ENCODE results near the gene CHMP5.

CHMP5 gene

DNA sequence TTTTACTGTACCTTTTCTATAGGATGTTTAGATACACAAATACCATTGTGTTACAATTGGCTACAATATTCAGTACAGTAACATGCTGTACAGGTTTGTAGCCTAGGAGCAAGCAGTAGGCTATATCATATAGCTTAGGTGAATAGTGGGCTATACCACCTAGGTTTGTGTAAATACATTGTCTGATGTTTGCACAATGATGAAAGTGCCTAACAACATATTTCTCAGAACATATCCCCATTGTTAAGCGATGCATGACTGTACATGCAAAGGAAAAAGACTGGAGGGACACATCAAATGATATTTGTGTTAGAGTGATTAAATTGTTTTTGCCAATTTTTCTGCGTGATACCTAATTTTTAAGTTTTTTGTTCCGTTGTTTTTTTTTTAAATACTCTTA lies 5.3 kb downstream of the CHMP5 start:
- no peaks in the 10 kb centered on the region for H4K20me1 ChIP-seq
- H3K4me1 ChIP-seq, result peaks cover 24% of the 10 kb centered on the region
- no peak overlapping the region for H3K9ac ChIP-seq
- H3K27ac ChIP-seq, result no peak overlapping the region
- TF ChIP-seq Cebpa-rat (IDR thresholded peaks at IDR 0.05), result no peak
- H3K4me3 ChIP-seq, result no peak overlapping the region
- no peaks in the 10 kb centered on the region for H3K27me3 ChIP-seq
- H3K9me3 ChIP-seq, result no peaks in the 10 kb centered on the region
- H3K4me2 ChIP-seq, result no peak overlapping the region
- peaks cover 87% of the 10 kb centered on the region for H3K36me3 ChIP-seq

GRCh38 chr9:33272061-33272460 lies 7.2 kb downstream of the CHMP5 start:
- H4K20me1 ChIP-seq, result no peaks in the 10 kb centered on the region
- no peak overlapping the region for H3K4me2 ChIP-seq
- H3K4me1 ChIP-seq, result peaks cover 6% of the 10 kb centered on the region; the same call in 1 of the 2 replicates
- no peak overlapping the region for H3K27ac ChIP-seq
- H3K9me3 ChIP-seq, result no peaks in the 10 kb centered on the region
- H3K36me3 ChIP-seq, result peaks cover 95% of the 10 kb centered on the region
- H3K4me3 ChIP-seq, result no peak overlapping the region
- no peaks in the 10 kb centered on the region for H3K27me3 ChIP-seq
- no peak for TF ChIP-seq Cebpa-rat (IDR thresholded peaks at IDR 0.05)
- H3K9ac ChIP-seq, result no peak overlapping the region

- peaks cover 95% of the 10 kb centered on the region for H3K36me3 ChIP-seq
- no peak overlapping the region for H3K27ac ChIP-seq
- H3K9me3 ChIP-seq, result no peaks in the 10 kb centered on the region
- H3K27me3 ChIP-seq, result no peaks in the 10 kb centered on the region
- H3K4me3 ChIP-seq, result no peak overlapping the region
- no peaks in the 10 kb centered on the region for H3K4me1 ChIP-seq
- no peak overlapping the region for H3K9ac ChIP-seq
- TF ChIP-seq Cebpa-rat (IDR thresholded peaks at IDR 0.05), result no peak
- H4K20me1 ChIP-seq, result no peaks in the 10 kb centered on the region
- no peak overlapping the region for H3K4me2 ChIP-seq
These were observed 8.6 kb downstream of the CHMP5 start for GRCh38 chr9:33273266-33273971.

- no peak overlapping the region for H3K27ac ChIP-seq
- H3K27me3 ChIP-seq, result no peaks in the 10 kb centered on the region
- H3K4me2 ChIP-seq, result no peak overlapping the region
- H3K36me3 ChIP-seq, result peaks cover 95% of the 10 kb centered on the region
- no peaks in the 10 kb centered on the region for H3K9me3 ChIP-seq
- TF ChIP-seq Cebpa-rat (IDR thresholded peaks at IDR 0.05), result no peak
- H4K20me1 ChIP-seq, result no peaks in the 10 kb centered on the region
- no peaks in the 10 kb centered on the region for H3K4me1 ChIP-seq
- H3K9ac ChIP-seq, result no peak overlapping the region
- H3K4me3 ChIP-seq, result no peak overlapping the region
These were observed 9.1 kb downstream of the CHMP5 start for GRCh38 chr9:33273972-33274328.

- Histone ChIP-seq H3K9me3 (no peaks in the 10 kb centered on the region), H3K27me3 (no peaks in the 10 kb centered on the region), H3K4me1 (no peaks in the 10 kb centered on the region), H3K9ac (no peak overlapping the region), H3K36me3 (peaks cover 90% of the 10 kb centered on the region), H3K4me3 (no peak overlapping the region), H3K4me2 (no peak overlapping the region), H4K20me1 (no peaks in the 10 kb centered on the region), H3K27ac (no peak overlapping the region)
- TF ChIP-seq Cebpa-rat (IDR thresholded peaks at IDR 0.05), result no peak
These were observed 12.6 kb downstream of the CHMP5 start for GRCh38 chr9:33277484-33277883.

- no peaks in the 10 kb centered on the region for H3K27me3 ChIP-seq
These were observed 20.7 kb downstream of the CHMP5 start for GRCh38 chr9:33285502-33285901.

DNA sequence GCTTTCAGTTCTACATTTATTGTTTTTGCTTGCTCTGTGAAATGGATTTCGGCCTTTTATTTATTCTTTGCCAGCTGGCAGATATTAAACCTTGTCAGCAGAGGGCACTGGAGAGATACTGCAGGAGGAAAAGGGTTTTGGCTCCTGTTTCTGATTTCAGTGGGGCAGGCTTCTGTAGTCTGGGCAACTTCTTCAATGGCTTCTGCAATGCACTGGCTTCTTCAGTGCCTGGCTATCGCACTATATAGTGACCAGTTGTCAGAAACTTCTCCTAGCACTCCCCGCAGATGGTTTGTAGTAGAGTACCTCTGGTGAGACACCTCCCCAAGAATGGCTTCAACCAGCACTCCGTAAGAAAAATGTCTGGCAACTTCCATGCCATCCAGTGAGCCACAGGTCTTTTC lies 22.2 kb downstream of the CHMP5 start:
- Histone ChIP-seq H3K27me3 (no peaks in the 10 kb centered on the region), H3K36me3 (peaks cover 17% of the 10 kb centered on the region), H3K9ac (peak overlapping the region; percentile 53; the same call in 1 of the 2 replicates), H3K4me1 (peaks cover 59% of the 10 kb centered on the region), H3K27ac (peak overlapping the region; percentile 99; the same call in 1 of the 2 replicates), H3K4me3 (no peak overlapping the region), H4K20me1 (no peaks in the 10 kb centered on the region), H3K9me3 (no peaks in the 10 kb centered on the region), H3K4me2 (peak overlapping the region; percentile 60)
- no peak for TF ChIP-seq Cebpa-rat (IDR thresholded peaks at IDR 0.05)

More at GRCh38 chr9:33285502-33285901, 20.7 kb downstream of the CHMP5 start:
- peaks cover 21% of the 10 kb centered on the region for H3K36me3 ChIP-seq
- peak overlapping the region; percentile 44 for H3K4me2 ChIP-seq
- no peak for TF ChIP-seq Cebpa-rat (IDR thresholded peaks at IDR 0.05)
- H3K27ac ChIP-seq, result no peak overlapping the region
- 0 out of 2 replicates have a peak overlapping the region, but pooled peaks have one; percentile 15 for H3K9ac ChIP-seq
- peaks cover 45% of the 10 kb centered on the region for H3K4me1 ChIP-seq
- H3K4me3 ChIP-seq, result no peak overlapping the region
- no peaks in the 10 kb centered on the region for H3K9me3 ChIP-seq
- no peaks in the 10 kb centered on the region for H4K20me1 ChIP-seq

- Histone ChIP-seq H3K27ac (peak overlapping the region; percentile 99), H4K20me1 (no peaks in the 10 kb centered on the region), H3K4me1 (peaks cover 71% of the 10 kb centered on the region), H3K36me3 (peaks cover 18% of the 10 kb centered on the region), H3K9me3 (no peaks in the 10 kb centered on the region), H3K4me2 (peak overlapping the region; percentile 95), H3K4me3 (no peak overlapping the region), H3K9ac (peak overlapping the region; percentile 98), H3K27me3 (no peaks in the 10 kb centered on the region)
- no peak for TF ChIP-seq Cebpa-rat (IDR thresholded peaks at IDR 0.05)
These were observed 23.4 kb downstream of the CHMP5 start for GRCh38 chr9:33288235-33288634.

DNA sequence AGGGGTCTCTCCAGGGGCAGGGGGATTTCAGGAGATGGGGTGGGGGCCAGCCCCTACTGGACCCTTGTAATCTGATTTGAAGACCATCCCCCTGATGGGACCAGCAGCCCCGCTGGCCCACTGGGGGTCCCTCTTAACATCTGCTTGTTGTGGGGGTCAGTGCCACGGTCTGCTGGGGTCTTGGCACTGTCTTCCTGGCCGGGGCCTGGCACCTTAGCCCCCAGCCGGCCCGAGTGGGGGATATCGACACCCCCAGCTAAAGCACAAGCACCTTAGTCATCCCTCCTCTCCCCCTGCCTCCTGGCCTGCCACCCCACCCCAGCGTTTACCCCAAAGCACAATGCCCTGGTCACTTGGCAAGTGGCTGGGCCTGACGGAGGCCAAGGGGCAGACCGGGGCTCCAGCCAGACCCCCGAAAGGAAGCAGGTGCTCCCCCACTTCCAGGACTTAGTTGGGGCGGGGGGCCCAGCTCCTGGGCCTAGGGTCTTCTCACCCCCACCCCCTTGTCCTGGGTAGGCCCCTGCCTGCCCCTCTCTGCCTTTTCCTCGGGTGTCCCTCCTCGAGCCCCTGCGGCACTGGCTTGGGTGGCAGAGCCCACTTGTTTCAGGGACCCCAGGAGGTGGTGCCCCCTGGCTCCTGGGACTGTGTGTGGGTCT lies 24.1 kb downstream of the CHMP5 start:
- Histone ChIP-seq H4K20me1 (no peaks in the 10 kb centered on the region), H3K27ac (peak overlapping the region; percentile 99), H3K4me1 (peaks cover 78% of the 10 kb centered on the region), H3K27me3 (no peaks in the 10 kb centered on the region), H3K36me3 (peaks cover 22% of the 10 kb centered on the region), H3K4me3 (peak overlapping the region; percentile 81), H3K9me3 (no peaks in the 10 kb centered on the region), H3K4me2 (peak overlapping the region; percentile 95), H3K9ac (peak overlapping the region; percentile 98)
- no peak for TF ChIP-seq Cebpa-rat (IDR thresholded peaks at IDR 0.05)

- peak overlapping the region; percentile 95 for H3K4me2 ChIP-seq
- H3K9me3 ChIP-seq, result no peaks in the 10 kb centered on the region
- H3K4me3 ChIP-seq, result peak overlapping the region; percentile 81
- peaks cover 83% of the 10 kb centered on the region for H3K4me1 ChIP-seq
- H4K20me1 ChIP-seq, result no peaks in the 10 kb centered on the region
- peak overlapping the region; percentile 99 for H3K27ac ChIP-seq
- no peak for TF ChIP-seq Cebpa-rat (IDR thresholded peaks at IDR 0.05)
- peaks cover 22% of the 10 kb centered on the region for H3K36me3 ChIP-seq
- peak overlapping the region; percentile 98 for H3K9ac ChIP-seq
- H3K27me3 ChIP-seq, result no peaks in the 10 kb centered on the region
These were observed 24.6 kb downstream of the CHMP5 start for GRCh38 chr9:33289496-33289895.
